Neuron (in vitro differentiated cells): ENCODE results near the gene DHRS2.
"Not testable (repeated sequence)": the region's sequence is repeated elsewhere in the genome, so short reads cannot be mapped to it uniquely, and the experiment has no call there.

ENCODE experiments used
- H2AFZ ChIP-seq: one replicate; pipeline ENCODE4 v1.6.1; 2013; ENCODE audit warnings: low read depth, mild to moderate bottlenecking, inconsistent platforms, low read length, moderate library complexity
- H3K27me3 ChIP-seq: one replicate; pipeline ENCODE4 v1.6.1; 2013; ENCODE audit warnings: low read length; ENCODE audit not compliant: insufficient read depth
- H3K36me3 ChIP-seq: one replicate; pipeline ENCODE4 v1.6.1; 2013; ENCODE audit warnings: low read length; ENCODE audit not compliant: insufficient read depth
- H3K4me1 ChIP-seq: one replicate; pipeline ENCODE4 v1.6.1; 2013; ENCODE audit warnings: low read length; ENCODE audit not compliant: insufficient read depth
- H3K4me3 ChIP-seq: 2 replicates; pipeline ENCODE4 v1.5.1; 2013; ENCODE audit warnings: mild to moderate bottlenecking, low read length, moderate library complexity
- H3K9me3 ChIP-seq: one replicate; pipeline ENCODE4 v1.6.1; 2013; ENCODE audit warnings: low read length

DHRS2 gene

GRCh38 chr14:23631234-23631633, 4.9 kb upstream of the DHRS2 start:
- H3K4me3 ChIP-seq, result no peak overlapping the region
- H3K27me3 ChIP-seq, result no peaks in the 10 kb centered on the region
- no peaks in the 10 kb centered on the region for H3K36me3 ChIP-seq
- H3K4me1 ChIP-seq, result peaks cover 5% of the 10 kb centered on the region
- peak overlapping the region; percentile 30 for H2AFZ ChIP-seq
- no peaks in the 10 kb centered on the region for H3K9me3 ChIP-seq

GRCh38 chr14:23631702-23632460, 4.3 kb upstream of the DHRS2 start:
- H2AFZ ChIP-seq, result peak overlapping the region; percentile 30

GRCh38 chr14:23632461-23633159, 3.6 kb upstream of the DHRS2 start:
- Histone ChIP-seq H3K4me3 (no peak overlapping the region), H3K36me3 (no peaks in the 10 kb centered on the region), H3K4me1 (peaks cover 5% of the 10 kb centered on the region), H3K27me3 (no peaks in the 10 kb centered on the region), H3K9me3 (no peaks in the 10 kb centered on the region), H2AFZ (peak overlapping the region; percentile 30)

More at GRCh38 chr14:23631702-23632460, 4.3 kb upstream of the DHRS2 start:
- H3K27me3 ChIP-seq, result no peaks in the 10 kb centered on the region
- no peaks in the 10 kb centered on the region for H3K36me3 ChIP-seq
- H3K4me1 ChIP-seq, result peaks cover 5% of the 10 kb centered on the region
- H3K4me3 ChIP-seq, result no peak overlapping the region
- H3K9me3 ChIP-seq, result no peaks in the 10 kb centered on the region

- Histone ChIP-seq H3K36me3 (no peaks in the 10 kb centered on the region), H3K9me3 (no peaks in the 10 kb centered on the region), H2AFZ (no peak overlapping the region), H3K4me1 (peaks cover 5% of the 10 kb centered on the region), H3K27me3 (no peaks in the 10 kb centered on the region), H3K4me3 (no peak overlapping the region)
Observed at GRCh38 chr14:23633160-23633701, 2.9 kb upstream of the DHRS2 start.

GRCh38 chr14:23634698-23635412, 1.3 kb upstream of the DHRS2 start:
- not testable (repeated sequence) for H3K36me3 ChIP-seq, H3K9me3 ChIP-seq, H2AFZ ChIP-seq, H3K4me1 ChIP-seq, H3K27me3 ChIP-seq, H3K4me3 ChIP-seq

GRCh38 chr14:23637312-23637654, 1.1 kb downstream of the DHRS2 start:
- H3K4me3 ChIP-seq, H2AFZ ChIP-seq, H3K9me3 ChIP-seq, H3K27me3 ChIP-seq, H3K4me1 ChIP-seq, H3K36me3 ChIP-seq: not testable (repeated sequence)

GRCh38 chr14:23637655-23638413, 1.7 kb downstream of the DHRS2 start:
- H3K4me3 ChIP-seq, H3K4me1 ChIP-seq, H3K9me3 ChIP-seq: not testable (repeated sequence)

GRCh38 chr14:23638414-23639047, 2.4 kb downstream of the DHRS2 start:
- H3K36me3 ChIP-seq, result no peaks in the 10 kb centered on the region
- H3K27me3 ChIP-seq, result peaks cover under 1% of the 10 kb centered on the region
- H3K4me3 ChIP-seq, result no peak overlapping the region
- H2AFZ ChIP-seq, result no peak overlapping the region
- no peaks in the 10 kb centered on the region for H3K4me1 ChIP-seq
- no peaks in the 10 kb centered on the region for H3K9me3 ChIP-seq

More at GRCh38 chr14:23637655-23638413, 1.7 kb downstream of the DHRS2 start:
- not testable (repeated sequence) for H3K36me3 ChIP-seq, H2AFZ ChIP-seq, H3K27me3 ChIP-seq

GRCh38 chr14:23639048-23639890, 3.1 kb downstream of the DHRS2 start:
- H3K9me3 ChIP-seq, result no peaks in the 10 kb centered on the region
- H3K4me1 ChIP-seq, result no peaks in the 10 kb centered on the region
- no peak overlapping the region for H3K4me3 ChIP-seq
- peaks cover 4% of the 10 kb centered on the region for H3K27me3 ChIP-seq
- H2AFZ ChIP-seq, result no peak overlapping the region
- H3K36me3 ChIP-seq, result no peaks in the 10 kb centered on the region

GRCh38 chr14:23639891-23640523, 3.8 kb downstream of the DHRS2 start:
- no peaks in the 10 kb centered on the region for H3K36me3 ChIP-seq
- H3K4me1 ChIP-seq, result no peaks in the 10 kb centered on the region
- peaks cover 4% of the 10 kb centered on the region for H3K27me3 ChIP-seq
- H2AFZ ChIP-seq, result no peak overlapping the region
- H3K9me3 ChIP-seq, result no peaks in the 10 kb centered on the region
- H3K4me3 ChIP-seq, result no peak overlapping the region

- H3K4me1 ChIP-seq, result no peaks in the 10 kb centered on the region
- H2AFZ ChIP-seq, result no peak overlapping the region
- H3K36me3 ChIP-seq, result no peaks in the 10 kb centered on the region
- no peaks in the 10 kb centered on the region for H3K9me3 ChIP-seq
- no peak overlapping the region for H3K4me3 ChIP-seq
- peaks cover 8% of the 10 kb centered on the region for H3K27me3 ChIP-seq
Observed at GRCh38 chr14:23640524-23641141, 4.5 kb downstream of the DHRS2 start.
